H1 (cell line): ENCODE measurements around the gene SLC35F3.

Source experiments
- ATF2 ChIP-seq: IDR thresholded peaks from 2 replicates; pipeline ENCODE4 v1.6.1; 2012; ENCODE audit warnings: low read length, inconsistent platforms
- CHD7 ChIP-seq: fragments of 300-600 bp; sonication (generic); IDR thresholded peaks from 2 replicates; pipeline ENCODE4 v1.7.1; 2012; ENCODE audit warnings: low read length, moderate library complexity, mild to moderate bottlenecking, inconsistent platforms; ENCODE audit not compliant: insufficient replicate concordance
- CTCF ChIP-seq, 3 experiments: IDR thresholded peaks; 1 replicate in 2 of 3; 2 replicates in 1 of 3; pipeline versions ENCODE4 v1.5.1 to v1.6.1; 2011; ENCODE audit warnings: low read length in 3 of 3, mild to moderate bottlenecking in 3 of 3, inconsistent platforms in 2 of 3, low read depth in 1 of 3, moderate library complexity in 1 of 3; ENCODE audit not compliant: insufficient read depth in 1 of 3; ENCODE audit errors: control extremely low read depth in 1 of 3
- POLR2AphosphoS5 ChIP-seq: IDR thresholded peaks from 2 replicates; pipeline ENCODE4 v1.6.1; 2011; ENCODE audit warnings: low read depth, low read length
- TBP ChIP-seq: IDR thresholded peaks from 2 replicates; pipeline ENCODE4 v1.6.1; 2011; ENCODE audit warnings: low read depth, low read length, improper control_type of control experiment
- YY1 ChIP-seq: IDR thresholded peaks from 2 replicates; pipeline ENCODE4 v1.6.1; 2011; ENCODE audit warnings: low read depth, mild to moderate bottlenecking, low read length
- ZNF274 ChIP-seq: IDR thresholded peaks from 2 replicates; pipeline ENCODE4 v1.7.0; 2012; ENCODE audit warnings: low read length, borderline replicate concordance; ENCODE audit errors: extremely low read depth

GRCh38 chr1:234072793-234073192 lies 168.3 kb downstream of the SLC35F3 start:
- no peak for TF ChIP-seq CTCF (IDR thresholded peaks at IDR 0.05; ENCODE audit: control extremely low read depth in 1 of 3, insufficient read depth in 1 of 3, low read depth in 1 of 3, low read length in 3 of 3)
- no peak for TF ChIP-seq TBP
- no peak for TF ChIP-seq POLR2AphosphoS5
- no peak for TF ChIP-seq CHD7
- no peak for TF ChIP-seq YY1
- TF ChIP-seq ZNF274 = no peak
- TF ChIP-seq ATF2 = no peak
